K562 (cell line): ENCODE measurements around the gene ZSCAN12. TPM values are rescaled to one million over a fixed set of nuclear protein-coding genes. Genes with fewer than 3 reads are reported as not detected.

Source experiments
- CXXC5 ChIP-seq: fragments of 250-450 bp; sonication (Bioruptor Pico); IDR thresholded peaks from 2 replicates; pipeline ENCODE4 v1.8.0; 2022; ENCODE audit warnings: inconsistent platforms, mild to moderate bottlenecking, moderate library complexity
- HMGN3 ChIP-seq: IDR thresholded peaks from 2 replicates; pipeline ENCODE4 v1.6.1; 2011; ENCODE audit warnings: borderline replicate concordance, low read depth, mild to moderate bottlenecking, mixed read lengths, low read length; ENCODE audit not compliant: insufficient read length; ENCODE audit errors: extremely low read depth
- KAT2B ChIP-seq: IDR thresholded peaks from one replicate; pipeline ENCODE4 v1.6.1; 2012; ENCODE audit warnings: low read depth, mild to moderate bottlenecking, control low read depth, inconsistent platforms, low read length, moderate library complexity
- MAFF ChIP-seq: IDR thresholded peaks from 2 replicates; pipeline ENCODE4 v1.6.1; 2012; ENCODE audit warnings: low read length, improper control_type of control experiment
- TEAD1 ChIP-seq, 2 experiments: fragments of 450-650 bp in 1 of 2; sonication (generic) in 1 of 2; formaldehyde crosslinking; IDR thresholded peaks; 2 replicates each; pipeline versions ENCODE4 v1.4.0 to v1.8.0; 2020 to 2022; ENCODE audit warnings: mild to moderate bottlenecking in 2 of 2, missing genetic modification reagents in 1 of 2
- ZNF23 ChIP-seq: fragments of 250-450 bp; sonication (Bioruptor Pico); IDR thresholded peaks from 2 replicates; pipeline ENCODE4 v1.4.0; 2020; ENCODE audit warnings: mild to moderate bottlenecking
- polyA plus RNA-seq, 8 experiments: library from polyadenylated mRNA; depleted of rRNA in 4 of 8; stranded (reverse) in 5 of 8; unstranded in 3 of 8; fragments of >200 nt; fragmentation: Nextera tagmentation in 2 of 8; fragmentation: Illumina TruSeq in 1 of 8; extraction: Ambion mirVana in 2 of 8; extraction: Trizol in 1 of 8; gene quantifications; 2 replicates each; pipeline versions ENCODE4 v1.2.1 to v1.2.3, GENCODE V29; 2011 to 2014; ENCODE audit warnings: inconsistent platforms in 1 of 8, missing spikeins in 1 of 8
- total RNA-seq, 7 experiments: library from RNA; depleted of rRNA in 6 of 7; stranded (reverse); fragments of >200 nt in 6 of 7; fragmentation: Illumina TruSeq in 2 of 7; extraction: Trizol in 2 of 7; gene quantifications; 2 replicates each; pipeline versions ENCODE4 v1.2.1 to v1.2.3, GENCODE V29; 2011 to 2021; ENCODE audit warnings: low replicate concordance in 1 of 7
- TF ChIP-seq, protein P1 (sequence below): fragments of 150-350 bp; conservative IDR thresholded peaks from 2 replicates; pipeline ENCODE4 v1.6.1; 2014; ENCODE audit warnings: low read length
- TF ChIP-seq, protein P2 (sequence below): fragments of 450-650 bp; formaldehyde crosslinking; IDR thresholded peaks from 2 replicates; pipeline ENCODE4 v1.4.0; 2022; ENCODE audit warnings: missing genetic modification characterization
- TF ChIP-seq, protein P3 (sequence below): fragments of 200-400 bp; formaldehyde crosslinking; IDR thresholded peaks from 2 replicates; pipeline ENCODE4 v1.6.1; 2017; ENCODE audit warnings: mild to moderate bottlenecking, low read depth, low read length, moderate library complexity
- TF ChIP-seq, protein P4 (sequence below): fragments of 450-650 bp; IDR thresholded peaks from 2 replicates; pipeline ENCODE4 v1.6.1; 2016; ENCODE audit warnings: antibody characterized with exemption
- TF ChIP-seq, protein P5 (sequence below): fragments of 250-450 bp; sonication (Bioruptor Pico); IDR thresholded peaks from 2 replicates; pipeline ENCODE4 v1.9.0; 2021; ENCODE audit warnings: mild to moderate bottlenecking, inconsistent platforms

ZSCAN12 gene
- total and polyA plus RNA-seq, 9 of the 15 experiments (the other 6 are each of a cell fraction or from before 2014, with no cell fraction given), result 2.5 to 19.6 (median 12.5) TPM

DNA sequence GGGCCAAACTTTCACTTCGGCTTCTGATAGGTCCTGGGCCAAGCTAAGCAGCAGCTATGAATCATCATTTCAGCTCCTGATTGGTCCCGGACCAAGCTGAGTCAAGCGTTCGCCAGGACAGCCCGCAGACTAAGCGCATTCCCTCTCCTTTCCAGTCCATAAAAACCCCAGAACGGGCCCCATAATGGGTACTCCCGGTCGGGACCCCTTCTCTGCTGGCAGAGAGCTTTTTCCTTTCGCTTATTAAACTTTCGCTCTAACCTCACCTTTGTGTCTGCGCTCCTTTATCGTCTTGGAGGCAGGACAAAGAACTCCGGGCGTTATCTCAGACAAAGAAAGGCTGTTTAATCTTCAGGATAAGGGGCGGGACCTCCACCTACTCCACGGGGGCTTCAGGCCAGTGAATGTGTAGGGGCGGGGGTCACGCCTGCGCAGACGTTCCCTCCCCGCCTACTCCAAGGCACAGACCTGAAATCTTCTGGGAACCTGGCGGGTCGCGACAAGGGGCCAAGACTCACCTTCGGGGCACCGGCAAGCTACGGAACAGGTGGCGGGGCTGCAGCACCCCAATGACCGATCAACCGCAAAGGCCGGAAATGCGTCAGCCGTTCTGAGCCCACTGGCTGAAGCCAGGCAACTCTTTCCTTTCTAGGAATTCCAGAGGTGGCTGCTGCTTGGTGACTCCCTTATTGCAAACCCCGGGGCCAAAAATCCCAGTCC is 63.8 kb downstream of the ZSCAN12 start, which contains the start of gene ZSCAN31 (continued):
- TF ChIP-seq CXXC5 (CRISPR knock-in tag) (0 out of 2 replicates have a peak, but pooled peaks have one; percentile 54), KAT2B (no peak), MAFF (peak; percentile 51; the same call in 1 of the 2 replicates), TEAD1 (CRISPR knock-in tag; IDR thresholded peaks at IDR 0.05) (peak; percentile 11 to 60; a peak in 2 of 4 replicates), HMGN3 (peak; percentile 79), ZNF23 (CRISPR knock-in tag) (0 out of 2 replicates have a peak, but pooled peaks have one; percentile 40)
- TF ChIP-seq, protein P1, sequence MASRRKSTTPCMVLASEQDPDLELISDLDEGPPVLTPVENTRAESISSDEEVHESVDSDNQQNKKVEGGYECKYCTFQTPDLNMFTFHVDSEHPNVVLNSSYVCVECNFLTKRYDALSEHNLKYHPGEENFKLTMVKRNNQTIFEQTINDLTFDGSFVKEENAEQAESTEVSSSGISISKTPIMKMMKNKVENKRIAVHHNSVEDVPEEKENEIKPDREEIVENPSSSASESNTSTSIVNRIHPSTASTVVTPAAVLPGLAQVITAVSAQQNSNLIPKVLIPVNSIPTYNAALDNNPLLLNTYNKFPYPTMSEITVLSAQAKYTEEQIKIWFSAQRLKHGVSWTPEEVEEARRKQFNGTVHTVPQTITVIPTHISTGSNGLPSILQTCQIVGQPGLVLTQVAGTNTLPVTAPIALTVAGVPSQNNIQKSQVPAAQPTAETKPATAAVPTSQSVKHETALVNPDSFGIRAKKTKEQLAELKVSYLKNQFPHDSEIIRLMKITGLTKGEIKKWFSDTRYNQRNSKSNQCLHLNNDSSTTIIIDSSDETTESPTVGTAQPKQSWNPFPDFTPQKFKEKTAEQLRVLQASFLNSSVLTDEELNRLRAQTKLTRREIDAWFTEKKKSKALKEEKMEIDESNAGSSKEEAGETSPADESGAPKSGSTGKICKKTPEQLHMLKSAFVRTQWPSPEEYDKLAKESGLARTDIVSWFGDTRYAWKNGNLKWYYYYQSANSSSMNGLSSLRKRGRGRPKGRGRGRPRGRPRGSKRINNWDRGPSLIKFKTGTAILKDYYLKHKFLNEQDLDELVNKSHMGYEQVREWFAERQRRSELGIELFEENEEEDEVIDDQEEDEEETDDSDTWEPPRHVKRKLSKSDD, result no peak
- TF ChIP-seq, protein P2, sequence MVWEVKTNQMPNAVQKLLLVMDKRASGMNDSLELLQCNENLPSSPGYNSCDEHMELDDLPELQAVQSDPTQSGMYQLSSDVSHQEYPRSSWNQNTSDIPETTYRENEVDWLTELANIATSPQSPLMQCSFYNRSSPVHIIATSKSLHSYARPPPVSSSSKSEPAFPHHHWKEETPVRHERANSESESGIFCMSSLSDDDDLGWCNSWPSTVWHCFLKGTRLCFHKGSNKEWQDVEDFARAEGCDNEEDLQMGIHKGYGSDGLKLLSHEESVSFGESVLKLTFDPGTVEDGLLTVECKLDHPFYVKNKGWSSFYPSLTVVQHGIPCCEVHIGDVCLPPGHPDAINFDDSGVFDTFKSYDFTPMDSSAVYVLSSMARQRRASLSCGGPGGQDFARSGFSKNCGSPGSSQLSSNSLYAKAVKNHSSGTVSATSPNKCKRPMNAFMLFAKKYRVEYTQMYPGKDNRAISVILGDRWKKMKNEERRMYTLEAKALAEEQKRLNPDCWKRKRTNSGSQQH (CRISPR knock-in tag), result peak; percentile 54; the same call in 1 of the 2 replicates
- TF ChIP-seq, protein P3, sequence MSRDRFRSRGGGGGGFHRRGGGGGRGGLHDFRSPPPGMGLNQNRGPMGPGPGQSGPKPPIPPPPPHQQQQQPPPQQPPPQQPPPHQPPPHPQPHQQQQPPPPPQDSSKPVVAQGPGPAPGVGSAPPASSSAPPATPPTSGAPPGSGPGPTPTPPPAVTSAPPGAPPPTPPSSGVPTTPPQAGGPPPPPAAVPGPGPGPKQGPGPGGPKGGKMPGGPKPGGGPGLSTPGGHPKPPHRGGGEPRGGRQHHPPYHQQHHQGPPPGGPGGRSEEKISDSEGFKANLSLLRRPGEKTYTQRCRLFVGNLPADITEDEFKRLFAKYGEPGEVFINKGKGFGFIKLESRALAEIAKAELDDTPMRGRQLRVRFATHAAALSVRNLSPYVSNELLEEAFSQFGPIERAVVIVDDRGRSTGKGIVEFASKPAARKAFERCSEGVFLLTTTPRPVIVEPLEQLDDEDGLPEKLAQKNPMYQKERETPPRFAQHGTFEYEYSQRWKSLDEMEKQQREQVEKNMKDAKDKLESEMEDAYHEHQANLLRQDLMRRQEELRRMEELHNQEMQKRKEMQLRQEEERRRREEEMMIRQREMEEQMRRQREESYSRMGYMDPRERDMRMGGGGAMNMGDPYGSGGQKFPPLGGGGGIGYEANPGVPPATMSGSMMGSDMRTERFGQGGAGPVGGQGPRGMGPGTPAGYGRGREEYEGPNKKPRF, result no peak
- TF ChIP-seq, protein P4, sequence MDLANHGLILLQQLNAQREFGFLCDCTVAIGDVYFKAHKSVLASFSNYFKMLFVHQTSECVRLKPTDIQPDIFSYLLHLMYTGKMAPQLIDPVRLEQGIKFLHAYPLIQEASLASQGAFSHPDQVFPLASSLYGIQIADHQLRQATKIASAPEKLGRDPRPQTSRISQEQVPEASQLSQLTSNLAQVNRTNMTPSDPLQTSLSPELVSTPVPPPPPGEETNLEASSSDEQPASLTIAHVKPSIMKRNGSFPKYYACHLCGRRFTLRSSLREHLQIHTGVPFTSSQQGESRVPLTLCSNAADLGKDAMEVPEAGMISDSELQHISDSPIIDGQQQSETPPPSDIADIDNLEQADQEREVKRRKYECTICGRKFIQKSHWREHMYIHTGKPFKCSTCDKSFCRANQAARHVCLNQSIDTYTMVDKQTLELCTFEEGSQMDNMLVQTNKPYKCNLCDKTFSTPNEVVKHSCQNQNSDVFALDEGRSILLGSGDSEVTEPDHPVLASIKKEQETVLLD, result peak; percentile 85
- TF ChIP-seq, protein P5, sequence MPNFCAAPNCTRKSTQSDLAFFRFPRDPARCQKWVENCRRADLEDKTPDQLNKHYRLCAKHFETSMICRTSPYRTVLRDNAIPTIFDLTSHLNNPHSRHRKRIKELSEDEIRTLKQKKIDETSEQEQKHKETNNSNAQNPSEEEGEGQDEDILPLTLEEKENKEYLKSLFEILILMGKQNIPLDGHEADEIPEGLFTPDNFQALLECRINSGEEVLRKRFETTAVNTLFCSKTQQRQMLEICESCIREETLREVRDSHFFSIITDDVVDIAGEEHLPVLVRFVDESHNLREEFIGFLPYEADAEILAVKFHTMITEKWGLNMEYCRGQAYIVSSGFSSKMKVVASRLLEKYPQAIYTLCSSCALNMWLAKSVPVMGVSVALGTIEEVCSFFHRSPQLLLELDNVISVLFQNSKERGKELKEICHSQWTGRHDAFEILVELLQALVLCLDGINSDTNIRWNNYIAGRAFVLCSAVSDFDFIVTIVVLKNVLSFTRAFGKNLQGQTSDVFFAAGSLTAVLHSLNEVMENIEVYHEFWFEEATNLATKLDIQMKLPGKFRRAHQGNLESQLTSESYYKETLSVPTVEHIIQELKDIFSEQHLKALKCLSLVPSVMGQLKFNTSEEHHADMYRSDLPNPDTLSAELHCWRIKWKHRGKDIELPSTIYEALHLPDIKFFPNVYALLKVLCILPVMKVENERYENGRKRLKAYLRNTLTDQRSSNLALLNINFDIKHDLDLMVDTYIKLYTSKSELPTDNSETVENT (CRISPR knock-in tag), result 0 out of 2 replicates have a peak, but pooled peaks have one; percentile 18
